PFSK-1 (cell line): ENCODE results near the gene LDB3.

ENCODE experiments used
- FOXP2 ChIP-seq: optimal IDR thresholded peaks from 2 replicates; pipeline ENCODE3; 2011; ENCODE audit warnings: borderline replicate concordance, control low read depth, inconsistent platforms; ENCODE audit not compliant: insufficient read depth; ENCODE audit errors: extremely low read length, extremely low read depth
- POLR2AphosphoS5 ChIP-seq: IDR thresholded peaks from 2 replicates; pipeline ENCODE4 v1.6.1; 2012; ENCODE audit warnings: low read depth, mild to moderate bottlenecking, control low read depth, low read length, moderate library complexity
- TF ChIP-seq, protein P1 (sequence below), 2 experiments: IDR thresholded peaks; 2 replicates each; pipeline versions ENCODE4 v1.6.1 to v1.8.0; 2011 to 2012; ENCODE audit warnings: low read depth in 2 of 2, low read length in 2 of 2, control low read depth in 1 of 2, inconsistent platforms in 1 of 2, mild to moderate bottlenecking in 1 of 2, moderate library complexity in 1 of 2; ENCODE audit not compliant: insufficient read depth in 1 of 2

DNA sequence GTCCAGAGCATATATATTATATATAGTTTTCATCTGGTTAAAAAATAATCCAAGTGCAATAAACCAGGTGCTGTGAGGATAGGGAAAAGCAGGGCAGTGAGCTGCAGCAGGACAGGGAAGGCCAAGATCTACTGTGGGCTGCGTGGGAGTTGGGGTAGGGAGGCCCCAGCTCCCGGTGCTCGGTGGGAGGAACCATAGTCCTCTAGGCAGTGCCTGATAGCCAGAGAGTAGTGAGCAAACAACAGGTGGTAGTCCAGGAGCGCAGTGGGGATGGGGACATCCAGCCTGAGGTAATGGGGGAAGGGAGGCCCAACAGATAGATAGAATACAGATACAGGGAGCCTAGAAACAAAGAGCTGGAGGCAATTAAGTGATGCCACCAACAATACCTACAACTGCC is 84.0 kb downstream of the LDB3 start:
- TF ChIP-seq POLR2AphosphoS5: no peak
- TF ChIP-seq, protein P1, sequence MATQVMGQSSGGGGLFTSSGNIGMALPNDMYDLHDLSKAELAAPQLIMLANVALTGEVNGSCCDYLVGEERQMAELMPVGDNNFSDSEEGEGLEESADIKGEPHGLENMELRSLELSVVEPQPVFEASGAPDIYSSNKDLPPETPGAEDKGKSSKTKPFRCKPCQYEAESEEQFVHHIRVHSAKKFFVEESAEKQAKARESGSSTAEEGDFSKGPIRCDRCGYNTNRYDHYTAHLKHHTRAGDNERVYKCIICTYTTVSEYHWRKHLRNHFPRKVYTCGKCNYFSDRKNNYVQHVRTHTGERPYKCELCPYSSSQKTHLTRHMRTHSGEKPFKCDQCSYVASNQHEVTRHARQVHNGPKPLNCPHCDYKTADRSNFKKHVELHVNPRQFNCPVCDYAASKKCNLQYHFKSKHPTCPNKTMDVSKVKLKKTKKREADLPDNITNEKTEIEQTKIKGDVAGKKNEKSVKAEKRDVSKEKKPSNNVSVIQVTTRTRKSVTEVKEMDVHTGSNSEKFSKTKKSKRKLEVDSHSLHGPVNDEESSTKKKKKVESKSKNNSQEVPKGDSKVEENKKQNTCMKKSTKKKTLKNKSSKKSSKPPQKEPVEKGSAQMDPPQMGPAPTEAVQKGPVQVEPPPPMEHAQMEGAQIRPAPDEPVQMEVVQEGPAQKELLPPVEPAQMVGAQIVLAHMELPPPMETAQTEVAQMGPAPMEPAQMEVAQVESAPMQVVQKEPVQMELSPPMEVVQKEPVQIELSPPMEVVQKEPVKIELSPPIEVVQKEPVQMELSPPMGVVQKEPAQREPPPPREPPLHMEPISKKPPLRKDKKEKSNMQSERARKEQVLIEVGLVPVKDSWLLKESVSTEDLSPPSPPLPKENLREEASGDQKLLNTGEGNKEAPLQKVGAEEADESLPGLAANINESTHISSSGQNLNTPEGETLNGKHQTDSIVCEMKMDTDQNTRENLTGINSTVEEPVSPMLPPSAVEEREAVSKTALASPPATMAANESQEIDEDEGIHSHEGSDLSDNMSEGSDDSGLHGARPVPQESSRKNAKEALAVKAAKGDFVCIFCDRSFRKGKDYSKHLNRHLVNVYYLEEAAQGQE (IDR thresholded peaks at IDR 0.05; ENCODE audit: insufficient read depth in 1 of 2, low read depth in 2 of 2, low read length in 2 of 2): no peak
- no peak for TF ChIP-seq FOXP2
